ENCODE results near the gene NUP98. TPM values are rescaled to one million over a fixed set of nuclear protein-coding genes. Genes with fewer than 3 reads are reported as not detected.
"Not testable (repeated sequence)": the region's sequence is repeated elsewhere in the genome, so short reads cannot be mapped to it uniquely, and the experiment has no call there.

NUP98 gene
- total and polyA plus RNA-seq, 2 experiments from 2014 or later, result 20.4 to 110 TPM

GRCh38 chr11:3645552-3645951 lies 151.8 kb downstream of the NUP98 start:
- no peak overlapping the region for H3K27ac ChIP-seq
- H3K27me3 ChIP-seq, result no peaks in the 10 kb centered on the region
- H3K9me3 ChIP-seq (ENCODE audit: low read depth), result no peaks in the 10 kb centered on the region
- no peak overlapping the region for H3K4me3 ChIP-seq
- peaks cover 6% of the 10 kb centered on the region for H3K4me1 ChIP-seq (ENCODE audit: low read depth)
- no peaks in the 10 kb centered on the region for H3K36me3 ChIP-seq
- no peak for DNase-seq (ENCODE audit: low read depth in 1 of 2, low spot score in 1 of 2)
- TF ChIP-seq CTCF (IDR thresholded peaks at IDR 0.05; ENCODE audit: low read depth, low read length), result no peak

GRCh38 chr11:3644817-3645235 lies 152.5 kb downstream of the NUP98 start, which contains the start of gene ART1:
Gene ART1 (plus strand): TSS chr11:3645128. CDS start chr11:3659214, 14,086 bp downstream.
- Histone ChIP-seq H3K4me3 (no peak within 1 kb of the TSS), H3K36me3 (no peaks in the 10 kb centered on the region), H3K9me3 (ENCODE audit: low read depth) (no peaks in the 10 kb centered on the region), H3K27ac (no peak within 1 kb of the TSS), H3K4me1 (ENCODE audit: low read depth) (peaks cover 6% of the 10 kb centered on the region), H3K27me3 (no peaks in the 10 kb centered on the region)
- DNase-seq (ENCODE audit: low read depth in 1 of 2, low spot score in 1 of 2), result peak in 1 of 2 donors; percentile 5
- no peak for TF ChIP-seq CTCF (IDR thresholded peaks at IDR 0.05; ENCODE audit: low read depth, low read length)

- Histone ChIP-seq H3K4me3 (peak overlapping the region; percentile 43), H3K27ac (peak overlapping the region; percentile 92)
- not testable (repeated sequence) for H3K9me3 ChIP-seq (ENCODE audit: low read depth); H3K27me3 ChIP-seq; H3K4me1 ChIP-seq (ENCODE audit: low read depth); H3K36me3 ChIP-seq
- DNase-seq (ENCODE audit: low read depth in 1 of 2, low spot score in 1 of 2), result peak in 1 of 2 donors; percentile 11
Observed at GRCh38 chr11:3643102-3643546, 154.2 kb downstream of the NUP98 start.

GRCh38 chr11:3642071-3642951 lies 155.0 kb downstream of the NUP98 start:
- Histone ChIP-seq H3K4me1 (ENCODE audit: low read depth) (peaks cover 6% of the 10 kb centered on the region), H3K27ac (peak overlapping the region; percentile 92), H3K9me3 (ENCODE audit: low read depth) (no peaks in the 10 kb centered on the region), H3K36me3 (no peaks in the 10 kb centered on the region), H3K4me3 (peak overlapping the region; percentile 43), H3K27me3 (no peaks in the 10 kb centered on the region)
- peak; percentile 86 to 97 for DNase-seq (ENCODE audit: low read depth in 1 of 2, low spot score in 1 of 2)
- no peak for TF ChIP-seq CTCF (IDR thresholded peaks at IDR 0.05; ENCODE audit: low read depth, low read length)

- Histone ChIP-seq H3K9me3 (ENCODE audit: low read depth) (no peaks in the 10 kb centered on the region), H3K36me3 (no peaks in the 10 kb centered on the region), H3K27me3 (no peaks in the 10 kb centered on the region), H3K4me1 (ENCODE audit: low read depth) (peaks cover 6% of the 10 kb centered on the region), H3K4me3 (peak within 1 kb of the TSS; percentile 43), H3K27ac (peak within 1 kb of the TSS; percentile 92)
- no peak for TF ChIP-seq CTCF (IDR thresholded peaks at IDR 0.05; ENCODE audit: low read depth, low read length)
- no peak for DNase-seq (ENCODE audit: low read depth in 1 of 2, low spot score in 1 of 2)
Observed at GRCh38 chr11:3641701-3642070, 155.7 kb downstream of the NUP98 start, which contains the start of gene ART5. Gene ART5 (minus strand): TSS chr11:3641992. CDS start chr11:3641862, 130 bp downstream.

- Histone ChIP-seq H3K4me3 (peak overlapping the region; percentile 43), H3K4me1 (ENCODE audit: low read depth) (peaks cover 6% of the 10 kb centered on the region), H3K27me3 (no peaks in the 10 kb centered on the region), H3K27ac (no peak overlapping the region), H3K9me3 (ENCODE audit: low read depth) (no peaks in the 10 kb centered on the region), H3K36me3 (no peaks in the 10 kb centered on the region)
- no peak for DNase-seq (ENCODE audit: low read depth in 1 of 2, low spot score in 1 of 2)
- no peak for TF ChIP-seq CTCF (IDR thresholded peaks at IDR 0.05; ENCODE audit: low read depth, low read length)
Observed at GRCh38 chr11:3641191-3641590, 156.2 kb downstream of the NUP98 start.

Measured in cardiac muscle cell (in vitro differentiated cells and primary cell).